Measurements from ENCODE around the gene HIVEP3.

Gene HIVEP3

DNA sequence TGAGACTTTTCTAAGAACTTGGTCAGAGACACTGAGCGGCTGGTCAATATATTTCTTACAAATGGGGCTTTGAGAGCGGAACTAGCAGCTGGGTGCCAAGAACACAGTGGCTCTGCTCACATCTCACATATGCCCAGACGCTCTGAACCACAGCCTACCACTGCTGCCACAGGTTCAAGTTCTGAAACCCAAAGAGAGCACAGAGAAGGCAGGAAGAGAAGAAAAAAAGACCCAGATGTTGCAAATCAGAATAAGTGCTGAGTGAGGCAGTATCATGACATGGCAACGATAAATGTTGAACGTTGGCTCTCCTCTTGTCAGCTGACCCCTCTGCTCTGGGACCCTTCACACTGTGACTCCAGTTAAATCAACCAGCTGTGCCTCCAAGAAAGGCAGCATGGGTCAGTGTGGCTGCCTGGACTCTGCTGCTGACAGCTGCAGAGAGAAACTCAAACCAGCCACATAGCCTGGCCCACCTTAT is 26.4 kb downstream of the HIVEP3 start:
- DNase-seq (ENCODE audit: low read depth), result no peak

DNA sequence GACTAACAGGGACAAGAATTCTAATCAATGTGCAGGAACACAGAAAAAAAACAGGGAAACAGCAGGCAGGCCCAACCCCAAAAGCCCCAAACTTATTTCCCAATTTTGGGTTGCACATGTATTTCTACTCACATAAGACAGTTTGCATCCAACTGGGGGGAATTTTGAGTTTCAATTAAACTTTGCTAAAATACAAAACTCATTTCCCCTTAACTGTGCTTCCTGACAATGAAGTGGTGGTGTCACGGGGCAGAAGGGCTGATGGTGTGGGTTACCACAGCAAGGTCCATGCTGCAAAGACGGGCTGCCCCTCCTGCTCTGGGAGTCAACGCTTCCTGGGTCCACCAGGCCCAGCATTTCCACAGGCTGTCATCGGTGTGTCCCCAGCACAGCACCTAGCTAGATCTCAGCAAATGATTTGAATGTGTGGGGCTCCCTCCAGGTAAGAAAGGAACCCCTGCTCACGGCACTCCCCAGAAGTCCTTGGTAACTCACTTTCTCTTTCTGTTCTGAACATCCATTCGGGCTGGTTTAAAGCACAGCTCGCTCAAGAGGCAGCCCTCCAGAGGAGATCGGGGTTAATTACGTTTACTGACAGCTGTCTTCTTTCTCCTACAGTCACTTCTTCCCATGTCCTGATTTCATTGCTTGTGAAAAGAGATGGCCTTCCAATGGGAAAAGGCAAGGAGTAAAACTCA is 27.4 kb downstream of the HIVEP3 start:
- peak; percentile 17 for DNase-seq (ENCODE audit: low read depth)

DNA sequence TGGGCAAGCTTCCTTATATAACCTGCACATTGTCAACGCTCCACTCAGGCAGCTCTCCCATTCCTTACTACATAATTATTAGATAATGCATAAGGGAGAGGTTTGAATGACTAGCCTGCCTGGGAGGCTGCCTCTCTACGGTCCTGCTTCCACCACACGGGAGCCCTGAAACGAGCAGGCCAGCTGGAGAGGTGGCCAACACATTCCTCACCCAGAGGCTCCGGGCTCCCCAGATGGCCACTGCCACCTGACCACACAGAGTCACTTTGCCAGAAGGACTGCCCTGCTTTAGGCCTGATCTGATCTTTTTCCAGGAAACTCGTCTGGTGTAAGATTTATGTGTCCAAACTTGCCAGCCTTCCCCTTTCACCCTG is 27.9 kb downstream of the HIVEP3 start:
- DNase-seq (ENCODE audit: low read depth), result no peak

DNA sequence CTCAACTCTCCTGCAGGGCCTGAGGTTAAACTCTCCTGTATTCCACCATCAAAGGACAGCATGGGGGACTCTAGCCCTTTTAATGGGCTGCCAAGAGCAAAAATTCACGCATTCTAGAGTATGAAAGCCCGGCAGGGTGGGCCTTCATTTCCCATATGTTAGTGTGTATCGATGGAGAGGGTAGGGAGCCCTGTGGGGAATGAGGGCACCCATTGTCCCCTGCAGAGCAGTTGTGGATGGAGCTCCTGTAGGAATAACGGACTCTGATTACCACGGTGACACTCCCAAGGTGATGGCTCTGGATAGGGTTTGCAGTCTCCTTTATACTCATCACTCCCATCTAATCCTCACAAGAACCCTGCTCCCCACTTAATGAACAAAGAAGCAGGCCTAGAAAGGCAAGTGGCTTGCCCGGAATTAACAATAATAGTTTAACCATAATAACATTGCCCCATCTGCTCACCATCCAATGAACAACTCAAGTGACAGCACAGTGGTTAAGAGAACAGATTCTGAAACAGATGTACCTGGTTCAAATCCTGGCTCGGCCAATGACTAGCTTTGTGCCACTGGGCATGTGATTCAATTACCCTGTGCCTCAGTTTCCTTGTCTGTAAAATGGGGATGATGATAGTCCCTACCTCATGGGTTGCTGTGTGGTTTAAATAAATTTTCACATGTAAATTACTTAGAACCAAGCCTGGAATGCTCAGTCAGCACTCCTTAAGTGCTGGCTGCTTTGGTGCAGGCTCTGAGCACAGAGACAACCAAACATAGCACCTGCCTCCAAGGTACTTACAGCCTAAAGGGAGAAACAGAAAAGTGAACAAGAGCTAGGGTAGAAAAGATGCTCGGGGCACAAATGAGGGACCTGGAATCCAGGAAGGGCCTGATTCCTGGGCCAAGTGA is 29.0 kb downstream of the HIVEP3 start:
- no peak for DNase-seq (ENCODE audit: low read depth)

DNA sequence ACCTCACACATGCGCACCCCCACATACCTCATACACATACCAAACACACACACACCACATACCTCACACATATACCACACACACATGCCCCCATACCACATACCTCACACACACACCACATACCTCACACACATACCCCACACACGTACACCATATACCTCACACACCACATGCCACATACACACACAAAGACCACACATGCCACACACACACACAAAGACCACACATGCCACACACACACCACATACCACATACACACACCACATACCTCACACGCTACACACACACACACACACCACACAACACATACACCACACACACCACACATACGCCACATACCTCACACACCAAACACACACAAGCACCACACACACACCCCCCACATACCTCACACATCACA is 30.0 kb downstream of the HIVEP3 start:
- no peak for DNase-seq (ENCODE audit: low read depth)

DNA sequence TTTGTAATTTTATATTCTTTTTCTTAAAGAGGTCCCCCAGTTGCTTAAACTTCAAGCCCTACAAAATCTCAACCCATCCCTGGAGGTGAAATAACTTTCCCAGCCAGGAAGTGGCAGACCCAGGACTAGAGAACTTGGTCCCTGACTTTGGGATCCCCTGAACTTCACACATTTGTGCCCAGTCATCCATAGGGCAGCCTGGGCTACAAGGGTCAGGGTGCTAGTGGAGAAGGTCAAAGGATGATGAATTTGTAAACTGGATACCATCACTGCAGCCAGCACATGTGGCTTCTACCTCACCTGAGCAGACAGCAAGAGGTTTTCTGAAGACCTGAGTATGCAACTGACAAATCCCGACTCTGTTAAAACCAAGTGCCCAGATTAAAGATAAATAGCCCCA is 31.4 kb downstream of the HIVEP3 start:
- no peak for DNase-seq (ENCODE audit: low read depth)

DNA sequence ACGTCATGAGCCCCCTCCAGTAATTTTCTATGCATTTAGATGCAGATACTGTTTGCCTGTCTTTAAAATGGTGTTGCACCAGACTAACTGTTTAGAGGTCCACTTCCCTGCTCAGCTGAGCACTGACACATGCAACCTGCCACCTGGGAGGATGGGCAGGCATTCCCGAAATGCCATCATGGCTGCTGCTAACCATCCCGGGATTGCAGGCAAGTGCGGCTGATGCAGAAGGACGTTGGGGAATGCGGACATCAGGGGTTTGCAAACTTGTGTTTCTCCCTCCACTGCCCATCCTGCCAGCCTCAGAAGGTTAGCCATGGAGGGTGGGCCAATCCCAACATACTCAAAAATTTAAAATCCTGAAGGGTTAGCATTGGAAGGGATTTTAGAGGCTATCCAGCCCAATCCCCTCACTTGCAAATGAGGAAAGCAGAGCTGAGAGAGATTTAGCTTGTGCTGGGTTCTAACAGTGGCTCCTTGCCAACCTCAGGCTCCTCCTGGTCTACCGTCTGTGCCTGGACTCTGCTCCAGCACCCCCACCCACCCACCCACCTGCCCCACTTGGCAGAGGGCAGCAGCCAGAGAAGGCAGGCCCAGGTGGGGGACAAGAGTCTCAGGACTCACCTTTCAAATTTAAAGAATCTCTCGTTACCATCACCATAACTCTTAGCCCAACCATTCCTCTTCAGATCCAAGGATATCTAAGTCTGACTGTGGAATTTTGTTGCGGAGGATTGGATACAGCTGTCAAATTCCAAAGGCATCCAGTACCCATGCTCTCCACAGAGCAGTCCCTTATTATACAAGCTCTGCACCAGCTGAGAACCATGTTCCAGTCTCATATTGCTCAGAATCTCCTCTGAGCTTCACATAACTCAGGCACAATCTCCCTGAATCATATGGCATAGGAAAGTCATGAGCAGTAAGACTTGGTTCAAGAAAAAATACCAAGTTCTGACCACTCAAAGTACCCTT is 34.2 kb downstream of the HIVEP3 start:
- no peak for DNase-seq (ENCODE audit: low read depth)

DNA sequence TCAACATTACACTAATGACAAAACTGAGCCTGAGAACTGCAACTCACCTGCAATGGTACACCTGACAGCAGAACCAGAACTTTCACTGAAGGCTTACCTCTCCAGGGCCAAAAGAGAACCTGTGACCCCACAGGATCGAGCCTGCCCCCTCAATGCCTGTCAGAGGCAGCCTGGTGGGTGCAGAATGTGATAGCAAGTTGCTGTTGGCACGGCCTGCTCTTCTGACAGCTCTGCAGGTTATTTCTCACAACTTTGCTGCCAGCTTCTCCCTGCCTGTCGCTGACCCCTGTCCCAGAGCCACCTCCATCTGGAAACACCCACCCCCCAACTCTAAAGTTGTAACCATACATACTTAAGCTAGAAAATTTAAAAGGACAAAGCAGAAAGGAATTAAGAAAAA is 35.2 kb downstream of the HIVEP3 start:
- no peak for DNase-seq (ENCODE audit: low read depth)

DNA sequence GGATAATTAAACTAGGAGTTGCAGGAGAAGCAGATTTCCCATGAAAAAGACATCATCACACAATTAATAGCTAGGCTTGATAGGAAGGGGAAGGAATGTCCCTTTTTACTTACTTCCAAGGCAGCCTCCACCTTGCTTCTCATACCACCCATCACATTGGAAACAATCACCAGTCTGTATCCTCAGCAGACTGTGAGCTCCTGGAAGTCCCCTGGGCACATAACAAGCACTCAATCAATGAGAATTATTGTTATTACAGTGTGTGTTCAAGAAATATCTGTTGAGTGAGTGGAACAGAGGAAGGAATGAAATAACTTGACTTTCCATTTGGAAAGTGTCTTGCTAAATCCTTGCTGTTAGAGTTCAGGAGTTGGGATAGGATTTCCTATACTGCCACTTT is 36.2 kb downstream of the HIVEP3 start:
- DNase-seq (ENCODE audit: low read depth), result no peak

DNA sequence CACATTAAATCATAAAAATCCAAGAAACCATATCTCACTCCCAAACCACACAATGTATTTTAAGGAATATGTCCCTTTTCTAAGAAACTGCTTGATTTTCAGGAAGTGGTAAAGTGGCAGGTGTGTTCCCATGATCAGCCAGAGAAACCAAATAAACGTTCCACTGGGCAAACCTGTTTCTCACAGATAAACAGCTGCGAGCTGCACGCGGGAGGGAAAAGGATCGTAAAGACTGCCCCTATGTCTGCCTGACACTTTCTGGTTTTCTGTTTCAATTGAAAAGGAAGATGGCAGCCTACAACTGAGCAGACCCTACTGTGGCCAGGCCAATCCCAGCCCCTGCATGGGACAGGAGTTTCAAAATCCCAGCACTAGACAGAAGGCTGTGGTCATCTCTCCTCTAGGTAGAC is 36.6 kb downstream of the HIVEP3 start:
- no peak for DNase-seq (ENCODE audit: low read depth)

DNA sequence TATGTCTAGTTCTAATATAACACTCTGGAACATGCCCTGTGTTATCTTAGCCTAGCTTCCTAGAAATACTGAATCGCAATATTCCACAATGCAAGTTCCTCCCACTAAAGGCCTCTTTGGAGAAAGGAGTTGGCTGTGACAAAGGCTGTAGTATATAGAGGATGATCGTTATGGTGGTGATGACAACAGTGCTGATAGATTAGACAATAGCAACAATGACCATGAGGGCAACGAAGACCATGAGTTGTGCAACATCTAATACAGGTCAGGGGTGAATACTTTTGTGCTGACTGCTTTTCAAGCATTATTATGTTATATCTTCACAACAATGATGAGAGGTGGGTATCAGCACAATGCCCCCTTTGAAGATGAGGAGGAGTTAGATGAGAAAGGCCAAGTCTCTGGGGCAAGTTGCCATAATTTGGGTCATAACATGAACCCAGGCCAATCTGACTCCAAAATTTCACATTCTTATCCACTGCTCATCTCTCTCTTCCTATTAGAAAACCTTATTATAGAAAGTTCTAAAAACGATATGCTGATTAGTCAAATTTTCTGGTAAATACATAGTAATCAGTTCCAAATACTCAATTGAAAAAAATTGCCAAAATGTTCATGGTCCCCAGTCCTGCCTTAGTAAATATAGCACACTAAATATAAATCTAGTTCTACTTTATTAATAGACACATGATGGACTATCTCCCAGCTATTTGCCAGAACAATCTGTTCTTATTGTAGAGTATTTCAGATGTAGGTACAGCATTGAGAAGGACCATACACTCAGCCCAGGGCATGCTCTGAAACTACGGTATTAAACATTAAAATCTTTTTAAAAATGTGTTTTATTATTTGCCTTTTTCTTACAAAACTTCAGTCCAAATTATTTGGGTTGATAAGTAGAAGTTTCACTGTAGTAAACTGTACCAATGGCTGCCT is 37.5 kb downstream of the HIVEP3 start:
- DNase-seq (ENCODE audit: low read depth), result no peak

DNA sequence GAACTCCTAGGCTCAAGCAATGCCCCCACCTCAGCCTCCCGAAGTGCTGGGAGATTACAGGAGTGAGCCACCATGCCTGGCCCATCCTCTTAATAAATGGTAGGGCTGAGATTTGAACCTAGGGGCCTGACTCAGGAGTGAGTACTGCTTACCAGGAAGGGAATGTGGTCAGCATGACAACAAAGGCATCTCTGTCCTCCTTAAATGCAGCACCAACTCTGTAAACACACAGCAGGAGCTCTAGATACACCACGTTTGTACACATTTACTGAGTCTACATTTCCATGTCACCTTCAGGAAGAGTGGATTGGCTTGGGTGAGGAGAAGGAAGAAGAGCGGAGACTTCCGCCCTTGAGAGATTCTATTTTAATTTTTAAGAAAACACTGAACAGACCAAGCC is 38.5 kb downstream of the HIVEP3 start:
- DNase-seq (ENCODE audit: low read depth), result no peak

DNA sequence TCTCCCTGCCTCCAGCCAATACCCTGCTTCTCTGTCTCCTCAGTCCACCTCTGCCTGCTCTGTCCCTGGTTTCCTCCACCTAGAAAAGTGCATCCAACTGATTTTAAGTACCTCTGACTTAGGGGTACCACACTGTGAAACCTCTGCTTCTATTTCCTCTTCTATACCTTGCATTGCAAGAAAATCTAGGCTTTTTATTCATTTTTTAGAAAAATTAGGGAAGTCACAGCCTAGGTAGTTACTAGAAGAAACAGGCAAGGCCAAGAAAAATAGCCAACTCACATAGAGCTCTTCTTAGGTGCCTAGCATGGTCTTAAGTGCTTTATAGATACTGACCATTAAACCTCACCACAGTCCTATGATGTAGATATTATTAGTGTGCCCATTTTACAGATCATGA is 39.1 kb downstream of the HIVEP3 start:
- no peak for DNase-seq (ENCODE audit: low read depth)

DNA sequence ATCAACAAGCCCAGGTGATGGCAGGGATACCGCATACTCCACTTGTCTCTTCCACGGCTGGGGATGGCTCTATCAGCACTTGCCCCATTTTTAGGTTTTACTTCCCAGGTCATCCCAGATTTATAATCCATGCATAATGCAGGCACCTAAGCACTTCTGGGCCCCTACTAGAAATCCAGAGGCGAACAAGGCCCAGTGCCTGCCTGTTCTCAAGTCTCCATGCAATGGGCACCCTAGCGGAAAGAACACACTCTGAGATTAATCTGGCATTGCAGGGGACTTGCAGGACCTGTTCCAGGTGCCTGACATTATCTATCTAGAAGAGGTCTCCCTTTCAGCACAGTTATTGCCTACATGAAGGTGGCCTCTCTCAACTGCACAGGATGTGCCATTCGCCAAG is 39.8 kb downstream of the HIVEP3 start:
- no peak for DNase-seq (ENCODE audit: low read depth)

DNA sequence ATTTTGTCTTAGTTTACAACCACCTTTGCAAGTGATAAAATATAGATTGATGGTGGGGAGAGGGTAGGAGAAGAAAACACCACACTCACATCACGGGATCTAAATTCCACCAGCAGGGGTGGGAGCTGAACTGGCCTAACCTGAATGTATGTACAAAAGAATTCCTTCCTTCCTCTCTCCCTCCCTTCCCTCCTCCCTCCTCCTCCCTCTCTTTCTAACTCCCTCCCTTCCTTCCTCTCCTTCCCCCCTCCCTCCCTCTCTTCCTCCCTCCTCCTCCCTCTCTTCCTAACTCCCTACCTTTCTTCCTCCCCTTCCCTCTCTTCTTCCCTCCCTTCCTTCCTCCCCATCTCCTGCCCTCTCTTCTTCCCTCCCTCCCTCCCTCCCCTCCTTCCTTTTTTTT is 40.2 kb downstream of the HIVEP3 start:
- DNase-seq (ENCODE audit: low read depth), result no peak

DNA sequence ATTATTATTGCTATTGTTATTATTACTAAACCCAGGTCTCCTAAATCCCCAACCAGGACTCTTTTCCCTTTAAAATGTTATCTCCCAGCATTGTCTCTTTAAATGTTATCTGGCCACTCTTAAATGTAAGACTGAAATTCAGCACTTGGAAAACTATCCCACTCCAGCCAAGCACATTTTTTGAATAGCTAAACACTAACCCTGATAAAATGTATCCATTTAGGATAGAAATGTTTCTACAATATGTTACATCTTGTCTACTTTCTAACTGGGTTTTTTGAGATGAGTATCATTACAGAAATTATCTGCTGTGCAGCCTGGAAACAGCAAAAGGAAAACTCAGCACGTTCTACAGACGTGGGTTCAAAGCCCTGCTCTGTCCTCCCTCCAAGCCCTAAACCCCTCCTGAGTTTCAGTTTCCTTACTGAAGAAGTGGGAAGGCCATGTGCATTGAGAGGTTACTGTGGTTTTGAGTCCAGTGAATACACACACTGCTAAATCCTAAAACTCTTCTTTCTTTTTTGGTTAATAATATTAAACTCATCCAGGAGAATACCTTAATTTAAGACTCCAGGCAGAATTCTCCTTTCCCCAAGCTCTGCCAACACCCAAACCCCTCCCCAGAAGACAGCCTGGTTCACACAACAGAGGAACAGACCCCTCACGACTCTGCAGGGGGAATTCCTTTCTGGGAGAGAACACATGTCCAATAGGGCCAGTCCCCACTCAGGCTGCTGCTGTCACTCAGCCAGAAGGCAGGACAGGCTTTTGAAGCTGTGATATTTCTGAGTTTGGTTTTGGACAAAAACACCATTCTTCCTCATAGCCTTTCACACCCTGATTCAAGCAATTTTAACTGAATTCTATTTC is 41.9 kb downstream of the HIVEP3 start:
- no peak for DNase-seq (ENCODE audit: low read depth)

DNA sequence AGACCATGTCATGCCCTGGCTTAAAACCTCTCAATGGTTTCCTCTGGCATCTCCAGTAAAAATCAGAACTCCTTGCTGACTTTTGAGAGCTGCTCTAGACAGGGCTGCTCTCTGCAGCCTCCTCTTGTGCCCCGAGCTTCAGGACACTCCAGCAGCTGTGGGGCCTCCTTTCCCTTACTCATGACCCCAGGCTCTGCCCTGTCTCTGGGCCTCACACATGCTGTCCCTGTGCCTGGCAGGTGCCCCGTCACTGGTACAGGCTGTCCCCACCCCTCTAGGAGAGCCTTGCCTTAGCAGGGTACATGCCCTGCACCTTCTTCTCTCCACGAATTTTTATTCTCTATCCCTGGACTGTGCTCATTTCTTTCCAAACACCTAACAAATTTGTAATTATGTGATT is 43.2 kb downstream of the HIVEP3 start:
- DNase-seq (ENCODE audit: low read depth), result no peak

DNA sequence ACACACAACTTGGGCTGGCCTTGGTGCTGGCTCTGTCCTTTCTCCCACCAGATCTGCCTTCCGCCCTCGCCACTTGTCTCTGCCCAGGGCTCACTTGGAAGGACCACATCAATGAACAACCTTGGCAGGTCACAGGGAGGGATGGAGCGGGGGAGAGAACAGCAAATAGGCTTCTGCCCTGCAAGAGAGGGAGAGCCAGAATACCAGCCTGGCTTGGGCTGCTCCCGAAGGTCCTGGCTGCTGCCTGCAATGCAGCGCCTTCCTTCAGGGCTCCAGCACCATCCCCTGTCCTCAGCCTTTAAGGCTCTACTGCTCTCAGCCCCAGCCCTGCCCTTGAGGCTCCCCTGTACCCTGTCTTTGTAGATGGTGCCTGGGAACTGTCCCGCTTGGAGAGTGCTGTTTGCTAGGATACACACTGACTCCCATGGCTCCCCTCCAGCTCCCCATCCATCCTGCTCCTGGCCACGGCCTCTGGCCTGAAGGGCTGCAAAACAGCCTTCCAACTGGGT is 43.8 kb downstream of the HIVEP3 start:
- no peak for DNase-seq (ENCODE audit: low read depth)

DNA sequence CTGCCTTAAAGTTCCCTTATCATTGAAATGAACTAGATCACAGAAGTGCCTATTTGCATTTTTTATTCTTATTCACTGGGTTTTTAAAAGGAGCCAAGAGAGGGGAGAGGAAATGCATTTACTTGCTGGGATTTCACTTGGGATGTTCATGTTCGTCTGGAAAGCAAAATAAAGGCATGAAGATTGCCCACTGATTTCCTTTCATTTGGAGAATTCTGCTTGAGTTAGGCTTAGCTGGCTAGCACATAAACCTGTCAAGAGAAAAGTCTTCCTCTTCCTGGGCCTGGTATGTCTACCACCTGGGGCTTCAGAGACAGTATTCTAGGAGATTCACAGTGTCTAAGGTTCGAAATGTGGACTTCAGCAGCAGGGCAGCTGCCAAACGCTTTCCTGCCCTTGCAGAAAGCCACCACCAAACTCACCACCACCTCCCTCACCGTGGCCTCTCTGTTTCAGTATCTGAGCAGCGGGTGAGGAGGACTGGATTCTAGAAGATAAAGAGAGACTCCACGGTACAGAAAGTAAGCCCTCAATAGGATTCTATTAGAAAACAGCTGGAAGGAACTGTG is 44.5 kb downstream of the HIVEP3 start:
- no peak for DNase-seq (ENCODE audit: low read depth)

DNA sequence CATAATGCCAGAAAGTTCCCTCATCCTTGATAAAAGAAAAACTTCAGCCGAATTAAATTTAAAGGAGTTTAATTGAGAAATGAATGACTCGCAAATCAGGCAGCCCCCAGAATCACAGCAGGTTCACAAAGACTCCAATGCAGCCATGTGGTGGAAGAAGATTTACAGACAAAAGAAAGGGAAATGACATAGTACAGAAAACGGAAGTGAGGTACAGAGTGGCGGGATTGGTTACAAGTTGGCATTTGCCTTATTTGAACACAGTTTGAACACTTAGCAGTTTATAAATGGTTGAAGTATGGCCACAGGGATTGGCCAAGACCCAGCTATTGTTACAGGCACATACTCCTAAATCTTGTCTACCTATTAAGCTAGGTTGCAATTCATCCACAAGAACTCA is 46.6 kb downstream of the HIVEP3 start:
- DNase-seq (ENCODE audit: low read depth), result no peak

All from activated T-helper 9 cell treated with anti-CD3 and anti-CD28 coated beads, Interleukin-2, amount 50 U/mL, for 16 hours (primary cell).